GM19467 (cell line): ENCODE data around the gene UBAC1.
"Not testable (repeated sequence)": the region's sequence is repeated elsewhere in the genome, so short reads cannot be mapped to it uniquely, and the experiment has no call there.

ENCODE experiments used
- ATAC-seq: cut with Tn5 transposase; IDR thresholded peaks from one replicate; pipeline ENCODE4 v1.9.1; 2021; ENCODE audit warnings: mild to moderate bottlenecking, moderate library complexity; ENCODE audit not compliant: unreplicated experiment

Gene UBAC1

GRCh38 chr9:135903786-135904520 lies 57.2 kb downstream of the UBAC1 start:
- no peak for ATAC-seq

- ATAC-seq, result no peak
Observed at GRCh38 chr9:135903358-135903656, 57.9 kb downstream of the UBAC1 start.

GRCh38 chr9:135902655-135903357 lies 58.4 kb downstream of the UBAC1 start:
- no peak for ATAC-seq

- ATAC-seq, result no peak
Observed at GRCh38 chr9:135901826-135902225, 59.3 kb downstream of the UBAC1 start.

- ATAC-seq, result no peak
Observed at GRCh38 chr9:135901031-135901758, 60.0 kb downstream of the UBAC1 start.

GRCh38 chr9:135898634-135899407 lies 62.4 kb downstream of the UBAC1 start:
- no peak for ATAC-seq

GRCh38 chr9:135896626-135897025 lies 64.5 kb downstream of the UBAC1 start:
- ATAC-seq, result no peak

- ATAC-seq, result no peak
Observed at GRCh38 chr9:135896205-135896604, 65.0 kb downstream of the UBAC1 start.

GRCh38 chr9:135895202-135895848 lies 65.8 kb downstream of the UBAC1 start:
- no peak for ATAC-seq

- no peak for ATAC-seq
Observed at GRCh38 chr9:135893104-135893503, 68.1 kb downstream of the UBAC1 start.

- ATAC-seq, result not testable (repeated sequence)
Observed at GRCh38 chr9:135892327-135892726, 68.8 kb downstream of the UBAC1 start.

- no peak for ATAC-seq
Observed at GRCh38 chr9:135891027-135891631, 70.0 kb downstream of the UBAC1 start.

- ATAC-seq, result no peak
Observed at GRCh38 chr9:135890190-135891026, 70.8 kb downstream of the UBAC1 start.

- no peak for ATAC-seq
Observed at GRCh38 chr9:135889564-135890189, 71.5 kb downstream of the UBAC1 start.

GRCh38 chr9:135888766-135889394 lies 72.3 kb downstream of the UBAC1 start:
- ATAC-seq, result no peak

- no peak for ATAC-seq
Observed at GRCh38 chr9:135888126-135888765, 72.9 kb downstream of the UBAC1 start.

GRCh38 chr9:135887585-135888050 lies 73.6 kb downstream of the UBAC1 start:
- peak; percentile 52 for ATAC-seq

GRCh38 chr9:135887021-135887507 lies 74.1 kb downstream of the UBAC1 start:
- no peak for ATAC-seq
